Measurements from ENCODE around the gene MYBBP1A.
"Not testable (repeated sequence)": the region's sequence is repeated elsewhere in the genome, so short reads cannot be mapped to it uniquely, and the experiment has no call there.

- TF ChIP-seq, protein P1, sequence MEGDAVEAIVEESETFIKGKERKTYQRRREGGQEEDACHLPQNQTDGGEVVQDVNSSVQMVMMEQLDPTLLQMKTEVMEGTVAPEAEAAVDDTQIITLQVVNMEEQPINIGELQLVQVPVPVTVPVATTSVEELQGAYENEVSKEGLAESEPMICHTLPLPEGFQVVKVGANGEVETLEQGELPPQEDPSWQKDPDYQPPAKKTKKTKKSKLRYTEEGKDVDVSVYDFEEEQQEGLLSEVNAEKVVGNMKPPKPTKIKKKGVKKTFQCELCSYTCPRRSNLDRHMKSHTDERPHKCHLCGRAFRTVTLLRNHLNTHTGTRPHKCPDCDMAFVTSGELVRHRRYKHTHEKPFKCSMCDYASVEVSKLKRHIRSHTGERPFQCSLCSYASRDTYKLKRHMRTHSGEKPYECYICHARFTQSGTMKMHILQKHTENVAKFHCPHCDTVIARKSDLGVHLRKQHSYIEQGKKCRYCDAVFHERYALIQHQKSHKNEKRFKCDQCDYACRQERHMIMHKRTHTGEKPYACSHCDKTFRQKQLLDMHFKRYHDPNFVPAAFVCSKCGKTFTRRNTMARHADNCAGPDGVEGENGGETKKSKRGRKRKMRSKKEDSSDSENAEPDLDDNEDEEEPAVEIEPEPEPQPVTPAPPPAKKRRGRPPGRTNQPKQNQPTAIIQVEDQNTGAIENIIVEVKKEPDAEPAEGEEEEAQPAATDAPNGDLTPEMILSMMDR (IDR thresholded peaks at IDR 0.05 in 8 of 11, conservative IDR thresholded peaks at IDR 0.05 in 3 of 11) = not testable (repeated sequence)
- not testable (repeated sequence) for TF ChIP-seq POLR2AphosphoS5 (IDR thresholded peaks at IDR 0.05)
These were observed 23.2 kb upstream of the MYBBP1A start for GRCh38 chr17:4578349-4578748.
